B cell (primary cell): Measurements from ENCODE around the gene CCDC177. TPM values are rescaled to one million over a fixed set of nuclear protein-coding genes. Genes with fewer than 3 reads are reported as not detected.

Source experiments
- ATAC-seq: fragments of 200-7000 bp; cut with Tn5 transposase; one replicate; pipeline ENCODE4 v1.10.0; 2021; ENCODE audit warnings: low read depth, mild to moderate bottlenecking, moderate number of reproducible peaks, moderate library complexity
- CTCF ChIA-PET: fragments of 350-600 bp; sonication (Branson Sonifier 250); formaldehyde crosslinking; loops from one replicate; lab custom pipeline; 2021; ENCODE audit warnings: antibody characterized with exemption, inconsistent platforms; lab: Charles Lee
- POLR2A ChIA-PET: fragments of 350-600 bp; sonication (Branson Sonifier 250); formaldehyde crosslinking; loops from one replicate; lab custom pipeline; 2021; ENCODE audit warnings: antibody characterized with exemption; lab: Charles Lee
- DNase-seq: peaks from one replicate; pipeline ENCODE4 v3.0.0; 2013
- H2AFZ ChIP-seq: 2 replicates; pipeline ENCODE4 v1.6.1; 2012; ENCODE audit warnings: mild to moderate bottlenecking, low read depth, low read length; ENCODE audit not compliant: insufficient read depth, poor library complexity, severe bottlenecking
- H3K27ac ChIP-seq, 2 donors: 1 replicate in 1 of 2; 2 replicates in 1 of 2; pipeline ENCODE4 v1.5.1; 2012 to 2013; ENCODE audit warnings: low read length in 2 of 2, mild to moderate bottlenecking in 2 of 2, moderate library complexity in 1 of 2
- H3K27me3 ChIP-seq, 4 experiments: fragments of 200-600 bp in 1 of 4; sonication (generic) in 1 of 4; replicated peaks in 1 of 4; 1 replicate in 2 of 4; 2 replicates in 2 of 4; pipeline versions ENCODE4 v1.6.1 to v1.7.0; 2013 to 2016; ENCODE audit warnings: low read length in 3 of 4, mild to moderate bottlenecking in 2 of 4, mixed read lengths in 1 of 4, moderate library complexity in 1 of 4; ENCODE audit not compliant: insufficient read depth in 4 of 4, control insufficient read depth in 3 of 4; ENCODE audit errors: control extremely low read depth in 1 of 4
- H3K36me3 ChIP-seq, 2 experiments: replicated peaks in 1 of 2; 1 replicate in 1 of 2; 2 replicates in 1 of 2; pipeline versions ENCODE4 v1.6.1 to v1.7.1; 2013; ENCODE audit warnings: low read length in 1 of 2; ENCODE audit not compliant: insufficient read depth in 2 of 2, control insufficient read depth in 1 of 2; ENCODE audit errors: control extremely low read depth in 1 of 2, extremely low read depth in 1 of 2
- H3K4me1 ChIP-seq, 2 donors: fragments of 200-600 bp in 1 of 2; sonication (generic) in 1 of 2; 1 replicate in 1 of 2; 2 replicates in 1 of 2; pipeline versions ENCODE4 v1.5.1 to v1.6.1; 2013 to 2017; ENCODE audit warnings: low read length in 2 of 2; ENCODE audit not compliant: control insufficient read depth in 2 of 2, insufficient read depth in 2 of 2
- H3K4me2 ChIP-seq: replicated peaks from 2 replicates; pipeline ENCODE3; 2012; ENCODE audit warnings: mild to moderate bottlenecking, low read depth, low read length; ENCODE audit not compliant: poor library complexity, severe bottlenecking
- H3K4me3 ChIP-seq, 5 experiments: fragments of 200-600 bp in 1 of 5; sonication (generic) in 1 of 5; 1 replicate in 3 of 5; 2 replicates in 2 of 5; pipeline versions ENCODE4 v1.5.1 to v1.7.0; 2011 to 2016; ENCODE audit warnings: low read length in 4 of 5, mild to moderate bottlenecking in 4 of 5, low read depth in 2 of 5, control low read depth in 1 of 5, moderate library complexity in 1 of 5; ENCODE audit not compliant: insufficient read depth in 1 of 5; ENCODE audit errors: control extremely low read depth in 1 of 5, extremely low read depth in 1 of 5
- H3K79me2 ChIP-seq: fragments of 200-600 bp; sonication (generic); one replicate; pipeline ENCODE4 v1.6.0; 2016; ENCODE audit warnings: low read length; ENCODE audit not compliant: control insufficient read depth, insufficient read depth
- H3K9ac ChIP-seq: fragments of 200-600 bp; sonication (generic); 2 replicates; pipeline ENCODE4 v1.6.1; 2017; ENCODE audit warnings: mild to moderate bottlenecking, low read length, moderate library complexity
- H3K9me3 ChIP-seq, 3 donors: one replicate each; pipeline versions ENCODE4 v1.6.1 to v1.7.1; 2013; ENCODE audit warnings: low read length in 2 of 3; ENCODE audit not compliant: control insufficient read depth in 2 of 3, insufficient read depth in 1 of 3; ENCODE audit errors: control extremely low read depth in 1 of 3
- H4K20me1 ChIP-seq: 2 replicates; pipeline ENCODE4 v1.6.0; 2012; ENCODE audit warnings: mild to moderate bottlenecking, low read length; ENCODE audit not compliant: insufficient read depth, control insufficient read depth, poor library complexity, severe bottlenecking
- H3K27ac Mint-ChIP-seq: one replicate; pipeline ENCODE4 v1.8.0; 2021; ENCODE audit warnings: mixed read lengths
- H3K27me3 Mint-ChIP-seq: one replicate; pipeline ENCODE4 v1.8.0; 2021; ENCODE audit warnings: mixed read lengths
- H3K4me1 Mint-ChIP-seq: one replicate; pipeline ENCODE4 v1.8.0; 2021; ENCODE audit warnings: mixed read lengths
- H3K4me3 Mint-ChIP-seq: one replicate; pipeline ENCODE4 v1.8.0; 2021; ENCODE audit warnings: mixed read lengths
- H3K9me3 Mint-ChIP-seq: one replicate; pipeline ENCODE4 v1.8.0; 2022; ENCODE audit warnings: mixed read lengths; ENCODE audit not compliant: insufficient read depth
- CTCF ChIP-seq: fragments of 200-600 bp; IDR thresholded peaks from one replicate; pipeline ENCODE4 v1.8.0; 2022; ENCODE audit warnings: antibody characterized with exemption, mild to moderate bottlenecking
- EZH2 ChIP-seq: IDR thresholded peaks from 2 replicates; pipeline ENCODE4 v1.6.1; 2012; ENCODE audit warnings: borderline replicate concordance, low read depth, mild to moderate bottlenecking, moderate library complexity, low read length; ENCODE audit not compliant: insufficient read depth, poor library complexity, severe bottlenecking
- WGBS: methylation state at CpG from one replicate; pipeline ENCODE4 v1.1.5; 2013; ENCODE audit warnings: missing lambda C conversion rate; ENCODE audit not compliant: insufficient coverage; 5-methylcytosine and 5-hydroxymethylcytosine counted together
- intact Hi-C: fragments of 100-400 bp; cut with micrococcal nuclease; formaldehyde crosslinking; loops from one replicate; pipeline ENCODE4 v1.10.0; 2022
- polyA plus RNA-seq: library from polyadenylated mRNA; depleted of rRNA; stranded (reverse); fragments of >200 nt; gene quantifications from 2 replicates; pipeline ENCODE4 v1.2.3, GENCODE V29; 2012
- total RNA-seq, 2 donors: library from RNA; stranded (reverse); fragments of 120-200 nt in 1 of 2; gene quantifications; 1 replicate in 1 of 2; 2 replicates in 1 of 2; pipeline versions ENCODE4 v1.2.3 to v1.2.4, GENCODE V29; 2013 to 2022

CCDC177 gene
- total and polyA plus RNA-seq, 2 donors (not counting 1 experiment from before 2014, with no cell fraction given) = not detected

GRCh38 chr14:69535230-69535848 is 39.3 kb downstream of the CCDC177 start:
- TF ChIP-seq CTCF (no peak), EZH2 (no peak)
- ATAC-seq (no peak), DNase-seq (no peak)
- Mint-ChIP-seq H3K27ac (no peak overlapping the region), H3K9me3 (no peaks in the 10 kb centered on the region), H3K4me3 (no peak overlapping the region), H3K4me1 (no peaks in the 10 kb centered on the region), H3K27me3 (peaks cover 43% of the 10 kb centered on the region)
- H3K4me1 ChIP-seq = no peaks in the 10 kb centered on the region
- no peaks in the 10 kb centered on the region for H3K36me3 ChIP-seq
- no peak overlapping the region for H3K27ac ChIP-seq
- H3K9me3 ChIP-seq = no peaks in the 10 kb centered on the region
- H3K9ac ChIP-seq = no peak overlapping the region
- H3K4me2 ChIP-seq = no peak overlapping the region
- 16% methylated on average over 2 of the region's 4 CpGs for WGBS
- H3K79me2 ChIP-seq = no peaks in the 10 kb centered on the region
- H2AFZ ChIP-seq = no peak overlapping the region
- intact Hi-C loops = no loop called here
- no peak overlapping the region for H3K4me3 ChIP-seq
- H3K27me3 ChIP-seq = peaks cover 0 to 15% (median 4%) of the 10 kb centered on the region in 4 experiments
- H4K20me1 ChIP-seq = no peaks in the 10 kb centered on the region
- ChIA-PET CTCF (interaction anchor here (1.2 kb wide), 1 partner anchor 10 kb away, joined by 3 read pairs; no protein-coding TSS in a partner anchor), POLR2A (no interaction called here)

- DNase-seq = no peak
- Histone ChIP-seq H3K9me3 (no peaks in the 10 kb centered on the region), H3K27me3 (peaks cover 0 to 13% (median 4%) of the 10 kb centered on the region in 4 experiments), H4K20me1 (no peaks in the 10 kb centered on the region), H3K4me3 (no peak overlapping the region), H3K27ac (no peak overlapping the region), H3K36me3 (no peaks in the 10 kb centered on the region), H3K4me2 (no peak overlapping the region), H3K79me2 (no peaks in the 10 kb centered on the region), H3K4me1 (no peaks in the 10 kb centered on the region), H3K9ac (no peak overlapping the region), H2AFZ (no peak overlapping the region)
- no CpG with 5 or more reads among the region's 3 CpGs for WGBS
- no peak overlapping the region for H3K27ac Mint-ChIP-seq
- CTCF ChIA-PET = no interaction called here
- no peak overlapping the region for H3K4me3 Mint-ChIP-seq
- no peaks in the 10 kb centered on the region for H3K4me1 Mint-ChIP-seq
- intact Hi-C loops = no loop called here
- H3K9me3 Mint-ChIP-seq = no peaks in the 10 kb centered on the region
- no peak for ATAC-seq
- H3K27me3 Mint-ChIP-seq = peaks cover 34% of the 10 kb centered on the region
- POLR2A ChIA-PET = no interaction called here
- TF ChIP-seq EZH2 = no peak
- TF ChIP-seq CTCF = no peak
These were observed 41.9 kb downstream of the CCDC177 start for GRCh38 chr14:69532561-69533340.
